Karpas-422 (cell line): ENCODE measurements around the gene AGRN. TPM values are rescaled to one million over a fixed set of nuclear protein-coding genes. Genes with fewer than 3 reads are reported as not detected.

ENCODE experiments used
- DNase-seq: peaks from one replicate; pipeline ENCODE4 v3.0.0-alpha.2; 2015
- H2AFZ ChIP-seq: fragments of 200-600 bp; sonication (generic); 2 replicates; pipeline ENCODE4 v1.6.1; 2014; ENCODE audit warnings: antibody characterized with exemption, low read length, mixed read lengths
- H3K27ac ChIP-seq: fragments of 200-600 bp; sonication (generic); 2 replicates; pipeline ENCODE4 v1.5.1; 2014; ENCODE audit warnings: mild to moderate bottlenecking, low read length, moderate library complexity
- H3K27me3 ChIP-seq: fragments of 200-600 bp; sonication (generic); 2 replicates; pipeline ENCODE4 v1.6.1; 2014; ENCODE audit warnings: low read length, mixed read lengths
- H3K36me3 ChIP-seq: fragments of 200-600 bp; sonication (generic); 2 replicates; pipeline ENCODE4 v1.6.1; 2014; ENCODE audit warnings: low read length, mixed read lengths; ENCODE audit not compliant: insufficient read depth
- H3K4me1 ChIP-seq: fragments of 200-600 bp; sonication (generic); 2 replicates; pipeline ENCODE4 v1.6.1; 2014; ENCODE audit warnings: mild to moderate bottlenecking, low read length, mixed read lengths
- H3K4me2 ChIP-seq: fragments of 200-600 bp; sonication (generic); 2 replicates; pipeline ENCODE4 v1.6.1; 2014; ENCODE audit warnings: low read length, low read depth, mild to moderate bottlenecking; ENCODE audit not compliant: poor library complexity, severe bottlenecking
- H3K4me3 ChIP-seq: fragments of 200-600 bp; sonication (generic); 2 replicates; pipeline ENCODE4 v1.5.1; 2014; ENCODE audit warnings: mild to moderate bottlenecking, antibody characterized with exemption, low read length, mixed read lengths
- H3K79me2 ChIP-seq: fragments of 200-600 bp; sonication (generic); 2 replicates; pipeline ENCODE4 v1.6.1; 2014; ENCODE audit warnings: mild to moderate bottlenecking, low read length, mixed read lengths
- H3K9ac ChIP-seq: fragments of 200-600 bp; sonication (generic); 2 replicates; pipeline ENCODE4 v1.6.0; 2014; ENCODE audit warnings: low read length
- H3K9me2 ChIP-seq: fragments of 200-600 bp; sonication (generic), shearing (Covaris generic); replicated peaks from 2 replicates; pipeline ENCODE4 v1.6.0; 2014; ENCODE audit warnings: mild to moderate bottlenecking, low read length, moderate library complexity; ENCODE audit not compliant: insufficient read depth
- H3K9me3 ChIP-seq: fragments of 300-700, 200-600 bp; sonication (generic); 2 replicates; pipeline ENCODE4 v1.6.1; 2014; ENCODE audit warnings: low read length, mixed read lengths
- H4K20me1 ChIP-seq: fragments of 200-600 bp; sonication (generic); 2 replicates; pipeline ENCODE4 v1.6.1; 2014; ENCODE audit warnings: mild to moderate bottlenecking, antibody characterized with exemption, low read length, low read depth; ENCODE audit not compliant: insufficient read depth
- total RNA-seq: library from RNA; depleted of rRNA; stranded (reverse); fragments of >200 nt; shearing (Covaris generic); gene quantifications from 2 replicates; pipeline ENCODE4 v1.2.3, GENCODE V29; 2014; ENCODE audit warnings: low replicate concordance

Gene AGRN
- total RNA-seq, 1 experiment from 2014 or later, result 2.4 TPM

- no peak overlapping the region for H2AFZ ChIP-seq
- H3K79me2 ChIP-seq, result no peaks in the 10 kb centered on the region
- H3K4me3 ChIP-seq, result no peak overlapping the region
- H3K27me3 ChIP-seq, result no peaks in the 10 kb centered on the region
- H3K27ac ChIP-seq, result no peak overlapping the region
- H3K9me2 ChIP-seq, result no peaks in the 10 kb centered on the region
- H4K20me1 ChIP-seq, result no peaks in the 10 kb centered on the region
- peaks cover 8% of the 10 kb centered on the region for H3K4me1 ChIP-seq
- no peak overlapping the region for H3K9ac ChIP-seq
- DNase-seq, result no peak
- no peak overlapping the region for H3K4me2 ChIP-seq
- H3K36me3 ChIP-seq, result no peaks in the 10 kb centered on the region
- H3K9me3 ChIP-seq, result no peaks in the 10 kb centered on the region
Measured at GRCh38 chr1:1081311-1082238, 61.7 kb downstream of the AGRN start.

GRCh38 chr1:1082239-1082775 lies 62.4 kb downstream of the AGRN start:
- Histone ChIP-seq H3K4me3 (no peak overlapping the region), H2AFZ (no peak overlapping the region), H3K4me1 (peaks cover 8% of the 10 kb centered on the region), H3K27ac (no peak overlapping the region), H3K9me2 (no peaks in the 10 kb centered on the region), H3K9me3 (no peaks in the 10 kb centered on the region), H3K27me3 (no peaks in the 10 kb centered on the region), H3K9ac (no peak overlapping the region), H3K36me3 (no peaks in the 10 kb centered on the region), H3K4me2 (no peak overlapping the region), H4K20me1 (no peaks in the 10 kb centered on the region), H3K79me2 (no peaks in the 10 kb centered on the region)
- no peak for DNase-seq

DNA sequence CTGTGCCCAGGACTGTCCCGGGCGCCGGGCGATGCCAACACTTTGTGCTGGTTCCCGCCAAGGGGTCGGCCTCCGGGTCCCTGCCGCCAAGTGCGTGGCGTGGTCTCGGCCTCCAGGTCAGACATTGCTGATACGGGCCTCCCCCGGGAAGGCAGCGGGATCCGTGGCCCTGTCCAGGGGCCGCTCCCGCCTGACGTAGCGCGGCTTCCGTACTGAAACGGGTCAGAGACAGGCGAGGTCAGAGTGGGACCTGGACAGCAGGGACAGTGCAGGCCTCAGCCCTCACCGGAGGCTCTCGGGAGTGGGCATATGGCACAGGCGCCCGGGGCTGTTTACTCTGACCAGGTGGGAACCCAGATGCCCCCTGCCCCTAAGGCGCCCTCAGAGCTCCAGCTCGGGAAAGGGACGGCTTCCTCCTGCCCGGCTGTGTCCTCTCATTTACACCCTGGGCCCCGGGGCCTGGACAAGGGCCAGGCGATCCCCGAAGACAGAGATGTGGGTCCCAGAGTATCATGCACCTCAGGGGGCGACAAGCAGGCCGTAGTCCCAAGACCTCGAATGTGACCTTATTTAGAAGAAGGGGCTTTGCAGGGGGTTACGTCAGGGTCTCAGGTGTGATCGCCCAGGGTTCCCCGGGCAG lies 63.0 kb downstream of the AGRN start:
- no peak overlapping the region for H3K27ac ChIP-seq
- no peak for DNase-seq
- no peak overlapping the region for H3K4me3 ChIP-seq
- no peaks in the 10 kb centered on the region for H3K27me3 ChIP-seq
- H3K36me3 ChIP-seq, result no peaks in the 10 kb centered on the region
- no peak overlapping the region for H2AFZ ChIP-seq
- no peak overlapping the region for H3K9ac ChIP-seq
- H3K4me2 ChIP-seq, result no peak overlapping the region
- peaks cover 8% of the 10 kb centered on the region for H3K4me1 ChIP-seq
- H3K9me2 ChIP-seq, result no peaks in the 10 kb centered on the region
- H3K9me3 ChIP-seq, result no peaks in the 10 kb centered on the region
- H3K79me2 ChIP-seq, result no peaks in the 10 kb centered on the region
- H4K20me1 ChIP-seq, result no peaks in the 10 kb centered on the region

DNA sequence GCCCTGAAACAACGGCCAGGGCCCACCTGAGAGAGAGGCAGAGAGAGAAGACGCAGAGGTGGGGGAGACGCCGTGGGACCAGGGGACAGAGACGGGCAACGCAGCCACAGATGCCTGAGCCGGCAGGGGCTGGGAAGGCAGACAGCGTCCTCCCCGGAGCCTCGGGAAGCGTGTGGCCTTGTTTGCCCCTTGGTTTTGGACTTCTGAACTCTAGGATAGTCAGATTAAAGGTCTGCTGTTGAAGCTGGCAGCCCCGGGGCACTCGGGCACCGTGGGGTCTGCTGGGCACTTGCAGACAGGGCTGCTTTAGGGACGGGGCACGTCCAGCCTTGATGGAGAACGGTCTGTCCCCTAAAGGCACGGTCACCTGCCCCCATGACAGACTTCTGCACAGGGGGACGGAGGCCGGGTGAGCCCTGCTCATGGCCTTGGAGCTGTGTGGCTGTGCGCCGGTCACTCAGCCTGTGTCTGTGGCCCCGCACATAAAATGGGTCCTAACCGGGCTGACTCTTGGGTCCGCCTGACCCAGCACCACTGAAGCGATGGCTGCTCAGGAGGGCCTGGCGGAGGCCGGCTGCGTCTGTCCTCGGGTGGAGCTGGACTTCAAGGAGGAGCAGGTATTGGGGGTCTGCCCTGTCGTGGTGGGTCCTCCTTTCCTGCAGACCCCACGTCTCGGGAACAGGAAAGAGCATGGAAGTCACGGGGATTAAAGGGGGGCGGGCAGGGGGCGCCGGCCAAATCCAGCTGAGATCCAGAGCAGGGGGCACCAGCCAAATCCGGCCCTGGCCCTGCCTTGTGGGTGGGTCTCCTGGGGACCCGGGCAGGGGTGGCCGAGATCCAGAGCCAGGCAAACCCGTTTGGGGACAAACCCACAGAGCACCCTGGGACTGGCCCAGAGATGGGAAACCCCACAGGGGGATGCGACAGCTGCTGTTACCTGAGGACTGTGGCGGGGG lies 63.8 kb downstream of the AGRN start:
- H3K4me3 ChIP-seq, result no peak overlapping the region
- H2AFZ ChIP-seq, result no peak overlapping the region
- no peak overlapping the region for H3K27ac ChIP-seq
- no peak overlapping the region for H3K4me2 ChIP-seq
- H3K9ac ChIP-seq, result no peak overlapping the region
- no peaks in the 10 kb centered on the region for H3K36me3 ChIP-seq
- H3K4me1 ChIP-seq, result peaks cover 8% of the 10 kb centered on the region
- no peak for DNase-seq
- no peaks in the 10 kb centered on the region for H3K27me3 ChIP-seq
- no peaks in the 10 kb centered on the region for H3K9me2 ChIP-seq
- no peaks in the 10 kb centered on the region for H3K9me3 ChIP-seq
- H3K79me2 ChIP-seq, result no peaks in the 10 kb centered on the region
- no peaks in the 10 kb centered on the region for H4K20me1 ChIP-seq

DNA sequence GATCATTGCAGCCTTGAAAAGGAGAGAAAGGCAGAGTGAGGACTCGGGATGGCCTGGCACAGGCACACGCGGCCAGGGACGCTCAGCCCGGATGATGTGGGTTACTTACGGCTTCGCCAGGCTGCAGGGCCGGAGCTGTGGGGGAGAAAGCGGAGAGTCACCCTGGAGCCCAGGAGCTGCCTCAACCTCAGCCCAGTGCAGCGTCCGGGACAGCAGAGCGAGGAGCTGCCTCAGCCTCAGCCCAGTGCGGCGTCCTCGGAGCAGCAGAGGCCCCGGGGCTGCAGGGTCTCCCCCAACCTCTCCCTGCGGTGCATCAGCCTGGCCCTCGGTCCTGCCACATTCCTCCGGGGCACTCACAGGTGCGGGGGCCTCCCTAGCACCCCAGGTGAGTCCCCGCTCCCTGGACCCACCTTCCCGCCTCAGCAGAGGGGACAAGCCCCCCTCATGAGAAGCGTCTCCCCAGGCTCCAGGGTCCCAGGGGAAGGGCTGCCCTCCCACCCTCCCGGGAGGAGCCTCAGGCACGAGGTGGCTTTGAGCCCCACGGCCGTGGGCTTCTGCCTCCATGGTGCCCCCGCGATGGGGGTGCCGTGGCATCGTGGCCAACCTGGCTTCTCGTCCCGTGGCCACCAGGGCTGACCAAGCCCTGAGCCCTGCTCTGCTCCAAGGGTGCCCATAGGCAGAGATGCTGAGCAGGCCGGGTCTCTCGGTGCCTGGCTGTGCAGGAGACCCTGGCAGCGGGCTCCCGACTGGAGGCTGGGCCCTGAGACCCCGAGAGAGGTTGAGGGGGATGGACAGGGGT lies 64.7 kb downstream of the AGRN start:
- no peak overlapping the region for H3K9ac ChIP-seq
- DNase-seq, result no peak

GRCh38 chr1:1085171-1085841 lies 65.4 kb downstream of the AGRN start:
- Histone ChIP-seq H2AFZ (no peak overlapping the region), H3K9ac (no peak overlapping the region), H3K9me2 (no peaks in the 10 kb centered on the region), H3K4me2 (no peak overlapping the region), H3K9me3 (no peaks in the 10 kb centered on the region), H3K27me3 (no peaks in the 10 kb centered on the region), H4K20me1 (no peaks in the 10 kb centered on the region), H3K4me1 (no peaks in the 10 kb centered on the region), H3K79me2 (no peaks in the 10 kb centered on the region), H3K27ac (no peak overlapping the region), H3K4me3 (no peak overlapping the region), H3K36me3 (no peaks in the 10 kb centered on the region)
- no peak for DNase-seq

More for the DNA sequence above, 64.7 kb downstream of the AGRN start:
- no peak overlapping the region for H3K4me2 ChIP-seq
- no peaks in the 10 kb centered on the region for H4K20me1 ChIP-seq
- H3K9me2 ChIP-seq, result no peaks in the 10 kb centered on the region
- no peaks in the 10 kb centered on the region for H3K79me2 ChIP-seq
- H3K27ac ChIP-seq, result no peak overlapping the region
- no peaks in the 10 kb centered on the region for H3K9me3 ChIP-seq
- H3K27me3 ChIP-seq, result no peaks in the 10 kb centered on the region
- H3K4me1 ChIP-seq, result peaks cover 6% of the 10 kb centered on the region
- H3K4me3 ChIP-seq, result no peak overlapping the region
- H2AFZ ChIP-seq, result no peak overlapping the region
- no peaks in the 10 kb centered on the region for H3K36me3 ChIP-seq
